ENCODE data around the gene UBE2J1.

UBE2J1 gene

DNA sequence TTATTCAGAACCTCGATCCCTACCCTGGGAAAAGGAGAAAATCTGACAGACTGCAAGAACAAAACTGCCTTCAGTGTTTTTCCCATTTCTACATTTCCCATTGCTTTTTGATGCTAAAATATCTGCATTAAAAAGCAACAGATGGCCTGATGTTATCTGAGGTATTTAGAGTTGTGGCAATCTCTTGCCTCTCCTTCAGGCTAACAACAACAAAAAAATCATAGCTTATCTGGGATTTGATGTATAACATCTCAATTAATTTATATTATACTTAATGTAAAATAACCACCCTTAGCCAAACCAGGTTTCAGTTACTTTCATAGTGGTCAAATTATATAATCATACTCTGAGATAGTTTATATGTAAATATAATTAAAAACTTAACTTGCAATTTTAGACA lies 21.6 kb downstream of the UBE2J1 start:
- TF ChIP-seq, protein P1, sequence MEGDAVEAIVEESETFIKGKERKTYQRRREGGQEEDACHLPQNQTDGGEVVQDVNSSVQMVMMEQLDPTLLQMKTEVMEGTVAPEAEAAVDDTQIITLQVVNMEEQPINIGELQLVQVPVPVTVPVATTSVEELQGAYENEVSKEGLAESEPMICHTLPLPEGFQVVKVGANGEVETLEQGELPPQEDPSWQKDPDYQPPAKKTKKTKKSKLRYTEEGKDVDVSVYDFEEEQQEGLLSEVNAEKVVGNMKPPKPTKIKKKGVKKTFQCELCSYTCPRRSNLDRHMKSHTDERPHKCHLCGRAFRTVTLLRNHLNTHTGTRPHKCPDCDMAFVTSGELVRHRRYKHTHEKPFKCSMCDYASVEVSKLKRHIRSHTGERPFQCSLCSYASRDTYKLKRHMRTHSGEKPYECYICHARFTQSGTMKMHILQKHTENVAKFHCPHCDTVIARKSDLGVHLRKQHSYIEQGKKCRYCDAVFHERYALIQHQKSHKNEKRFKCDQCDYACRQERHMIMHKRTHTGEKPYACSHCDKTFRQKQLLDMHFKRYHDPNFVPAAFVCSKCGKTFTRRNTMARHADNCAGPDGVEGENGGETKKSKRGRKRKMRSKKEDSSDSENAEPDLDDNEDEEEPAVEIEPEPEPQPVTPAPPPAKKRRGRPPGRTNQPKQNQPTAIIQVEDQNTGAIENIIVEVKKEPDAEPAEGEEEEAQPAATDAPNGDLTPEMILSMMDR (IDR thresholded peaks at IDR 0.05; ENCODE audit: borderline replicate concordance, control extremely low read depth, extremely low read depth, insufficient read depth, missing control alignments), result no peak
- DNase-seq (ENCODE audit: low spot score), result no peak
- in situ Hi-C loops (cut with MboI; ENCODE audit: low sequenced_read_pairs, unreplicated experiment), result no loop called here

DNA sequence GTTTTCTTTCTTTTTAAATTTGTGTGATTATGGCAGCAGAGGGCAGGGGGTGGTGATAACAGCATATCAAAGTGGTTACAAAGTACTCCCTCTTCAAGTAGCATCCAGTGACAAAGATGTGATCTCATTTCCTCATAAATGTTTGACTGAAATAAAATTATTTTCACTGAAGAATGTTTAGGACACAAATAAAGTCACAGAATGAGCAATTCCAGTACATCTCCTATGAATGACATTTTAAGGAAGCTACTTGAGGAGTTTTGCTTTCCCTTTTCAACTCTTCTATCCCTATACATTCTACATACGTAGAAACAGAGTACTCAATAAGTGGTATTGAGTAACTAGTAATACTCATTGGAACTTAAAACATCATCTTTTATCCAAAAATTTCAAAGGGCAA lies 23.5 kb downstream of the UBE2J1 start:
- TF ChIP-seq, protein P1 (IDR thresholded peaks at IDR 0.05; ENCODE audit: borderline replicate concordance, control extremely low read depth, extremely low read depth, insufficient read depth, missing control alignments), result no peak
- no peak for DNase-seq (ENCODE audit: low spot score)
- in situ Hi-C loops (cut with MboI; ENCODE audit: low sequenced_read_pairs, unreplicated experiment), result no loop called here

DNA sequence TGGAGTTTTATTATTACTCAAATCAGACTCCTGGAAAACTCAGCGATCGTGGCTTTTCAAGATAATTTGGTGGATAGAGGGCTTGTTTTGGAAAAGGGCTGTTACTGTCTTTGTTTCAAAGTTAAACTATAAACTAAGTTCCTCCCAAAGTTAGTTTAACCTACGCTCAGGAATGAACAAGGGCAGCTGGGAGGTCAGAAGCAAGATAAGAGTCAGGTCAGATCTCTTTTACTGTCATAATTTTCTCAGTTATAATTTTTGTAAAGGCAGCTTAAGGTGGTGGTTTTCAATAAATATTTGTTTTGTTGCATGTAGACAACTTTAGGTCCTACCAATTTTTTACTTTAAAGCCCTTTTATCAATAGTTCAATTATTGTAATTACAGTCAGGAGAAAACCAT lies 28.2 kb downstream of the UBE2J1 start:
- DNase-seq (ENCODE audit: low spot score), result no peak
- TF ChIP-seq, protein P1 (IDR thresholded peaks at IDR 0.05; ENCODE audit: borderline replicate concordance, control extremely low read depth, extremely low read depth, insufficient read depth, missing control alignments), result no peak
- in situ Hi-C loops (cut with MboI; ENCODE audit: low sequenced_read_pairs, unreplicated experiment), result no loop called here

DNA sequence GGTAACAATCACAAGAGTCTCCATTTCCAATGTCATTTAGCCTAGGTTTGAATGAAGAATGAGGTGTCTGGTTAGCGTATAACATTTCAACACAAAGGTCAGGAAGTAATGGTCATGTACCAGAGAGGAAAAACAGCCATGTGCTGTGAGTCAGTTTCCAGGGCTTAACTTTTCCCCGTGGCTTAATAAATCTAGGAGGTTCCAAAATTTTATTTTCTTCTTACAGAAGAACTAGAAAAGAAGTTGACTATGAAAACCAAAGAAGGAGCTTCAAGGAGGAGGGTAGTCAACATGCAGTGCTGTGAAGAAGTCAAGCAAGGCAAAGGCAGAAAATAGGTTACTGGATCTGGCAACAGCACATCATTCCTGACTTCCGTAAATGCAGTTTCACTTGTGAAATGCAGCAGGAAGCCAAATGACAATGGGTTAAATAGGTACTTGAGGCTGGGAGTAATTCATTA lies 29.0 kb downstream of the UBE2J1 start:
- DNase-seq (ENCODE audit: low spot score), result no peak
- in situ Hi-C loops (cut with MboI; ENCODE audit: low sequenced_read_pairs, unreplicated experiment), result no loop called here
- TF ChIP-seq, protein P1 (IDR thresholded peaks at IDR 0.05; ENCODE audit: borderline replicate concordance, control extremely low read depth, extremely low read depth, insufficient read depth, missing control alignments), result no peak

DNA sequence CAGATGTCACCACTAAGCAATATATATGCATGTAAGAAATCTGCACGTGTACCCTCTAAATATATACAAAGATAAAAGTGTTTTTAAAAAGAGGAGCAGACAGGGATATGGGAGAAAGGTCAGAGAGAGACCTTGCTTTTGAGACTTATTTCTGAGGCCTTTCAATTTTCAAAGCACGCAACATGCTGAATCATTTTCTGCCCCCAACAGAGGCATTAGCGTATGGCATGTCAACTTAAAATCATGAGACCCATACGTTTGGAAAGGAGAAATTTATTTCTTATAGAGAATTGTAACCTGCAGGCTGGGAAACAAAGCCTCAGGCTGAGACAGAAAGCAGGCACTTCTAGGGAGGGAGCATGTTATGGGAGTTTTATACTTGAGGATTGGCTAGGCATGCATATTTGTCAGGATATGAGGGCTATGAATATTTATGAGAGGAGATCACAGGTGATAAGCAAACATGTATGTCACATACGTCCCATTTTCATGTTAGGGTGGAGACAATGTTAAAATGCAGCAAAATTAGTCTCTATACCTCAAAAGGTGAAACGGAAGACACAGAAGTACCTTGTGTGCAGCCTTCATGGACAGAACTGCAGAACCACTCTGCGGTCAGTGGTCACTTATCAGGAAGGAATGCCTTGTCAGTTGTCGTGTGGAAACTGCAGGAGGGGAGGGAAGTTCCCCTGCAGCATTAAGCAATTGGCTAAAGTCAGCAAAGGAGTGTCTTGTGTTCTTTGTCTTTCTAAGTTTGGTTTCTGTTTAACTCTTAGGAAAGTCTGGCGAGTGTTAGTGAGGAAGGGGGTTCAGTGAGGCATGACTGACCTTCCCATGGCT lies 31.2 kb downstream of the UBE2J1 start:
- TF ChIP-seq, protein P1 (IDR thresholded peaks at IDR 0.05; ENCODE audit: borderline replicate concordance, control extremely low read depth, extremely low read depth, insufficient read depth, missing control alignments), result no peak
- DNase-seq (ENCODE audit: low spot score), result no peak
- in situ Hi-C loops (cut with MboI; ENCODE audit: low sequenced_read_pairs, unreplicated experiment), result no loop called here

DNA sequence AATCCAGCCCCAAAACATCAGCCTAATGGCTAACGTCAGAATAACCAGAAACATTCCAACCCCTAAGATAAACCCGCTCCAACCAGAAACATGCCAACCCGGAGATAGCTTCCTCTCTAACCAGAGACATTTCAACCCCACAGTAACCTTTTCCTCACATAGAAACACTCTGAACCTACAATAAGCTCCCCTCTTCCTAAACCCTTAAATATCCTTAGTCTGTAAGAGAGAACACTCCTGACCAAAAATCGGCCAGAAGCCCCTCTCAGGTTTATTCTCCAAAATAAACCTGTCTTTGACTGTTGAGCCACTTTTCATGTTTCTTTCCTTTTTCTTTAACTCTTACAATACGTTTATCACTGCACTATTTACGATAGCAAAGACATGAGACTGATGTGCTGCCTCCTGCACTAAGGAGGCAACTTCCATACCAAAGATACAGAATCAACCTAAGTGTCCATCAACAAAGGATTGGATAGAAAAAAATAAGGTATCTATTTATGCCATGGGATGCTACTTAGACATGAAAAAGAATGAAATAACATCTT lies 32.4 kb downstream of the UBE2J1 start:
- DNase-seq (ENCODE audit: low spot score), result no peak
- TF ChIP-seq, protein P1 (IDR thresholded peaks at IDR 0.05; ENCODE audit: borderline replicate concordance, control extremely low read depth, extremely low read depth, insufficient read depth, missing control alignments), result no peak
- in situ Hi-C loops (cut with MboI; ENCODE audit: low sequenced_read_pairs, unreplicated experiment), result no loop called here

Measured in GM13976 (cell line).